Endodermal cell (in vitro differentiated cells): ENCODE measurements around the gene KLHDC10. TPM values are rescaled to one million over a fixed set of nuclear protein-coding genes. Genes with fewer than 3 reads are reported as not detected.

Experiments
- DNase-seq: peaks from one replicate; pipeline ENCODE4 v3.0.0-alpha.2; 2017
- H3K27ac ChIP-seq: 2 replicates; pipeline ENCODE4 v1.5.1; 2013; ENCODE audit warnings: mild to moderate bottlenecking, low read depth, low read length, moderate library complexity
- H3K27me3 ChIP-seq: 2 replicates; pipeline ENCODE4 v1.6.1; 2013; ENCODE audit warnings: mild to moderate bottlenecking, low read length, moderate library complexity; ENCODE audit not compliant: insufficient read depth, control insufficient read depth, poor library complexity, severe bottlenecking
- H3K36me3 ChIP-seq: 2 replicates; pipeline ENCODE4 v1.7.0; 2013; ENCODE audit warnings: mild to moderate bottlenecking, low read length, moderate library complexity; ENCODE audit not compliant: control insufficient read depth, insufficient read depth
- H3K4me1 ChIP-seq: one replicate; pipeline ENCODE4 v1.7.0; 2013; ENCODE audit warnings: low read length; ENCODE audit not compliant: control insufficient read depth, insufficient read depth
- H3K4me3 ChIP-seq: 2 replicates; pipeline ENCODE4 v1.5.1; 2013; ENCODE audit warnings: mild to moderate bottlenecking, low read length, moderate library complexity
- H3K9ac ChIP-seq: 2 replicates; pipeline ENCODE4 v1.6.1; 2013; ENCODE audit warnings: mild to moderate bottlenecking, low read length, moderate library complexity; ENCODE audit not compliant: poor library complexity, severe bottlenecking; ENCODE audit errors: extremely low read depth
- H3K9me3 ChIP-seq: 2 replicates; pipeline ENCODE4 v1.6.1; 2013; ENCODE audit warnings: mild to moderate bottlenecking, low read length, moderate library complexity; ENCODE audit not compliant: control insufficient read depth
- H3K27ac Mint-ChIP-seq: 2 replicates; pipeline ENCODE4 v1.8.0; 2020; ENCODE audit warnings: mixed read lengths
- H3K27me3 Mint-ChIP-seq: 2 replicates; pipeline ENCODE4 v1.8.0; 2021; ENCODE audit warnings: mild to moderate bottlenecking, mixed read lengths; ENCODE audit not compliant: insufficient read depth
- H3K36me3 Mint-ChIP-seq: 2 replicates; pipeline ENCODE4 v1.8.0; 2020; ENCODE audit warnings: low read depth, mixed read lengths
- H3K4me1 Mint-ChIP-seq: 2 replicates; pipeline ENCODE4 v1.8.0; 2020; ENCODE audit warnings: mixed read lengths
- H3K4me3 Mint-ChIP-seq: 2 replicates; pipeline ENCODE4 v1.8.0; 2020; ENCODE audit warnings: mild to moderate bottlenecking, moderate library complexity, mixed read lengths
- H3K9me3 Mint-ChIP-seq: 2 replicates; pipeline ENCODE4 v1.8.0; 2020; ENCODE audit warnings: mild to moderate bottlenecking, mixed read lengths
- CTCF ChIP-seq: fragments of 200-600 bp; sonication (generic); conservative IDR thresholded peaks from 2 replicates; pipeline ENCODE4 v1.5.0; 2021; ENCODE audit warnings: antibody characterized with exemption, mild to moderate bottlenecking
- WGBS, 2 experiments: methylation state at CpG; one replicate each; pipeline versions ENCODE4 v1.1.5 to v1.1.7; 2013; ENCODE audit warnings: missing lambda C conversion rate in 2 of 2, mixed read lengths in 1 of 2; ENCODE audit not compliant: insufficient coverage in 1 of 2, insufficient read length in 1 of 2; 5-methylcytosine and 5-hydroxymethylcytosine counted together
- total RNA-seq, 2 donors: library from RNA; stranded (reverse); fragmentation: NEBNext Ultra II Directional in 1 of 2; extraction: Animal tissue kit (Norgen Biotek cat#: 25700) in 1 of 2; gene quantifications; 2 replicates in 1 of 2; 3 replicates in 1 of 2; pipeline ENCODE4 v1.2.1, GENCODE V29; 2021

Gene KLHDC10
- total RNA-seq, 2 donors from 2014 or later: 20.6 to 22.2 TPM

DNA sequence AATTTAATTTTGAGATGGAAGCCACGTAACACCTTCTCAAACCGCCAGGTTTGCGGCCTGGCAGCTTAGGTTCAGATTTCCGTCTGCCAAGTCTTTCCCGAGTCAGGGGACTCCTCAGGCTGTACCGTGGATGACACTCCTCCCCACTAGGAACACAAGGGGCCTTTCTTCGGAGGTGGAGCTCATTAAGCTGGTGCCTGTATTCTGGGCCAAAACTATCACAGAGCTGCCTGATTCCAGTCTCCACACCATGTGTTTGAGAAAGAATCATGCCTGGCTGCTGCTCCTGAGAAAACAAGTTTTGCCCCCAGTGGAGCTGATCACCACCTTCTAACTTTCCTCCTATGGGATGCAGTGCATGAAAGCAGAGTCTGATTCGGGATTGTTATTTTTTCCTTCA lies 90.1 kb downstream of the KLHDC10 start:
- Mint-ChIP-seq H3K27me3 (no peaks in the 10 kb centered on the region), H3K4me1 (no peaks in the 10 kb centered on the region), H3K36me3 (peaks cover 72% of the 10 kb centered on the region), H3K4me3 (no peak overlapping the region), H3K27ac (no peak overlapping the region), H3K9me3 (peaks cover 13% of the 10 kb centered on the region)
- 94 to 96% methylated on average over 7 to 8 of the region's 8 CpGs for WGBS, 2 experiments
- TF ChIP-seq CTCF: no peak
- Histone ChIP-seq H3K27me3 (no peaks in the 10 kb centered on the region), H3K9me3 (peaks cover 4% of the 10 kb centered on the region), H3K27ac (no peak overlapping the region), H3K4me1 (no peaks in the 10 kb centered on the region), H3K4me3 (no peak overlapping the region), H3K9ac (no peak overlapping the region), H3K36me3 (peaks cover 47% of the 10 kb centered on the region)
- no peak for DNase-seq

DNA sequence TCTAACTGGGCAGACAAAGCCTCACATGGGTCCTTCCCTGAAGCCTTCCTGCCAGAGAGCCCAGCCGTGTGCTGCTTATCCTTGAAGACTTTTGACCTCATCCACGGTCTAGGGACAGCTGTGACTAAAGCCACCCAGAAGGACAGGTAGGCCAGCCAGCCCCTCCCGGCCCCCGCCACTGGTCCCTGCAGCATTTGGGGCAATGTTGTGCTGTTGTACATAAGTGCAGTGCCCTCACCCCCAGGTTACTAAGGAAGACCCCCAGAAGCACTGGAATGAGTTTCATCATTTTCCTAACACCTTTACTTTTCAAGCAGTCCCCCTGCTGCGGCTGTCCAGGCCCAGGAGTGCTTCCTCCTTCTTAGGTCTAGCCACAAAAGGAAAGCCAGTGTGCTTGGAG lies 91.9 kb downstream of the KLHDC10 start:
- Histone ChIP-seq H3K9me3 (no peaks in the 10 kb centered on the region), H3K4me1 (no peaks in the 10 kb centered on the region), H3K9ac (no peak overlapping the region), H3K4me3 (no peak overlapping the region), H3K27ac (no peak overlapping the region), H3K36me3 (peaks cover 63% of the 10 kb centered on the region), H3K27me3 (no peaks in the 10 kb centered on the region)
- H3K4me3 Mint-ChIP-seq: no peak overlapping the region
- H3K36me3 Mint-ChIP-seq: peaks cover 66% of the 10 kb centered on the region
- H3K27ac Mint-ChIP-seq: no peak overlapping the region
- no peaks in the 10 kb centered on the region for H3K4me1 Mint-ChIP-seq
- DNase-seq: no peak
- WGBS, 2 experiments: 89 to 100% methylated on average over 3 to 5 of the region's 5 CpGs
- H3K27me3 Mint-ChIP-seq: no peaks in the 10 kb centered on the region
- TF ChIP-seq CTCF: no peak
- peaks cover 2% of the 10 kb centered on the region for H3K9me3 Mint-ChIP-seq

DNA sequence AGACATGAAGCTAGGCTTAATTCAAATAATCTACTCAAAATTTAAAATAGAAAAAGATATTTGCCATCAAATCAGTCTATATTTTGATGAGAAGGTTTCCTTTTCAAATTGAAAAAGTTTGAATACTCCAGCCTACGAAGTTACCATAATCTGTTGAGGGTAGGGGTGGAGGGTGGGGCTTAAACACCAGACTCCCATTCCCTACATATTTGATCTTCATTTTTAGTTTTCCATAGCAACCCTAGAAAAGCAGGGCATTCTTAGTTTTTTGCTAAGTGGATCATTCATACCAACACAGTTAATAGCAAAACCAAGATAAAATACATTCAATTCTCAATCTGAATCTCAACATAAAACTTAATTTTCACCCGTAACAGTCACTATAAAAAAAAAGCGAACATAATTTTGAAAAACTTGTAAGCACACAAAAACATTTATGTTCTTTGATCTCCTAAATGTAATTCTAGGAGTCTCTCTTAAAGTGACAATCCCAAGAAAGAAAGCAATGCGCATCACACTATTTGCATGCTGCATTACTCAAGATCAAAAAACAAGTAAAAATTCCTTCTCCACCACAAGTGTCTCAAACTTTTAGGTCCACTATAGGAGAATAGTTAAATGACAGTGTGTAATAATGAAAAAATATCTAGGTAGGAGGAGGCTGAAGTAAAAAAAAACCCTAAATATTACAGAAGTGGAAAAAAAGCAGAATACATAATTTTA lies 104.1 kb downstream of the KLHDC10 start:
- no peaks in the 10 kb centered on the region for H3K9me3 Mint-ChIP-seq
- WGBS, 2 experiments: 100% methylated on average over 1 to 3 of the region's 4 CpGs
- no peak overlapping the region for H3K27ac ChIP-seq
- H3K9me3 ChIP-seq: no peaks in the 10 kb centered on the region
- H3K27me3 Mint-ChIP-seq: no peaks in the 10 kb centered on the region
- H3K4me1 Mint-ChIP-seq: no peaks in the 10 kb centered on the region
- H3K4me1 ChIP-seq: no peaks in the 10 kb centered on the region
- H3K27ac Mint-ChIP-seq: no peak overlapping the region
- H3K9ac ChIP-seq: no peak overlapping the region
- no peak for DNase-seq
- H3K27me3 ChIP-seq: no peaks in the 10 kb centered on the region
- peaks cover 67% of the 10 kb centered on the region for H3K36me3 ChIP-seq
- peaks cover 65% of the 10 kb centered on the region for H3K36me3 Mint-ChIP-seq
- H3K4me3 ChIP-seq: no peak overlapping the region
- TF ChIP-seq CTCF: no peak
- no peak overlapping the region for H3K4me3 Mint-ChIP-seq
